HCT116 (cell line): ENCODE measurements around the gene CNNM3. TPM values are rescaled to one million over a fixed set of nuclear protein-coding genes. Genes with fewer than 3 reads are reported as not detected.

Experiments
- ATAC-seq: fragments of 200-7000 bp; cut with Tn5 transposase; 2 replicates; pipeline ENCODE4 v1.9.1; 2020; ENCODE audit warnings: mild to moderate bottlenecking, moderate library complexity
- BruUV-seq: library from RNA; stranded (reverse); fragments of 400-500 nt; replicated peaks from 2 replicates; lab custom pipeline; 2021; lab: Mats Ljungman, UMichigan
- CTCF ChIA-PET: fragments of 300-600 bp; sonication (Branson Sonifier 250); formaldehyde crosslinking; loops from one replicate; lab custom pipeline; 2021; ENCODE audit warnings: antibody characterized with exemption; lab: Charles Lee
- POLR2A ChIA-PET: fragments of 300-600, 350-600 bp; sonication (Branson Sonifier 250); formaldehyde crosslinking; loops from one replicate; lab custom pipeline; 2021; ENCODE audit warnings: antibody characterized with exemption; lab: Charles Lee
- RAD21 ChIA-PET, 2 experiments: fragments of 300-600 bp; sonication (Branson Sonifier 250); formaldehyde crosslinking; loops; one replicate each; lab custom pipeline; 2023; ENCODE audit warnings: low total read pairs in 2 of 2; ENCODE audit not compliant: uncharacterized antibody in 2 of 2, unreplicated experiment in 2 of 2, low non-redundant PET in 1 of 2; lab: Charles Lee
- DNase-seq: peaks from one replicate; pipeline ENCODE4 v3.0.0-alpha.2; 2010; ENCODE audit warnings: low read depth, low spot score
- H2AFZ ChIP-seq: fragments of 200-600 bp; shearing (Covaris generic), sonication (generic); 2 replicates; pipeline ENCODE4 v1.6.1; 2017; ENCODE audit warnings: low read depth, mixed run types, mixed read lengths, antibody characterized with exemption, low read length; ENCODE audit not compliant: poor library complexity, severe bottlenecking
- H3K27ac ChIP-seq: 2 replicates; pipeline ENCODE4 v1.5.1; 2012; ENCODE audit warnings: low read depth, low read length
- H3K27me3 ChIP-seq: fragments of 200-600 bp; sonication (generic); 2 replicates; pipeline ENCODE4 v1.6.1; 2016; ENCODE audit warnings: mixed run types, low read length, mixed read lengths; ENCODE audit not compliant: insufficient read depth
- H3K36me3 ChIP-seq, 2 experiments: fragments of 200-500 bp in 1 of 2; fragments of 200-600 bp in 1 of 2; sonication (Bioruptor generic) in 1 of 2; sonication (generic) in 1 of 2; 2 replicates each; pipeline versions ENCODE4 v1.5.1 to v1.6.1; 2014 to 2016; ENCODE audit warnings: low read length in 2 of 2, inconsistent platforms in 1 of 2, mixed read lengths in 1 of 2, mixed run types in 1 of 2; ENCODE audit not compliant: insufficient read depth in 2 of 2, control insufficient read depth in 1 of 2
- H3K4me1 ChIP-seq, 2 experiments: fragments of 200-600 bp in 1 of 2; sonication (generic) in 1 of 2; 2 replicates each; pipeline versions ENCODE4 v1.5.1 to v1.6.1; 2012 to 2017; ENCODE audit warnings: low read length in 2 of 2, inconsistent platforms in 1 of 2, mild to moderate bottlenecking in 1 of 2, mixed read lengths in 1 of 2, mixed run types in 1 of 2, moderate library complexity in 1 of 2; ENCODE audit not compliant: insufficient read depth in 2 of 2, control insufficient read depth in 1 of 2
- H3K4me2 ChIP-seq: fragments of 200-600 bp; sonication (generic); 2 replicates; pipeline ENCODE4 v1.6.1; 2017; ENCODE audit warnings: mixed run types, low read length, mixed read lengths
- H3K4me3 ChIP-seq, 2 experiments: fragments of 200-600 bp in 1 of 2; sonication (generic) in 1 of 2; replicated peaks in 1 of 2; 2 replicates each; pipeline ENCODE4 v1.5.1; 2011 to 2016; ENCODE audit warnings: low read length in 2 of 2, control low read depth in 1 of 2, low read depth in 1 of 2, mild to moderate bottlenecking in 1 of 2, mixed read lengths in 1 of 2, mixed run types in 1 of 2
- H3K79me2 ChIP-seq: fragments of 200-600 bp; sonication (generic); 2 replicates; pipeline ENCODE4 v1.6.1; 2017; ENCODE audit warnings: mild to moderate bottlenecking, mixed run types, low read length, moderate library complexity, mixed read lengths; ENCODE audit not compliant: insufficient read depth
- H3K9ac ChIP-seq: fragments of 200-600 bp; sonication (generic); 2 replicates; pipeline ENCODE4 v1.6.1; 2016; ENCODE audit warnings: low read length, mixed read lengths
- H3K9me2 ChIP-seq: fragments of 200-600 bp; sonication (generic), shearing (Covaris generic); 2 replicates; pipeline ENCODE4 v1.6.1; 2017; ENCODE audit warnings: mixed run types, mild to moderate bottlenecking, moderate library complexity; ENCODE audit not compliant: insufficient read depth
- H3K9me3 ChIP-seq, 2 experiments: fragments of 200-500 bp in 1 of 2; fragments of 200-600 bp in 1 of 2; sonication (Bioruptor generic) in 1 of 2; sonication (generic) in 1 of 2; 2 replicates each; pipeline ENCODE4 v1.6.1; 2014 to 2017; ENCODE audit warnings: low read length in 2 of 2, mixed read lengths in 2 of 2, inconsistent platforms in 1 of 2, low read depth in 1 of 2, mild to moderate bottlenecking in 1 of 2, mixed run types in 1 of 2, moderate library complexity in 1 of 2; ENCODE audit not compliant: control insufficient read depth in 1 of 2, insufficient read depth in 1 of 2
- H4K20me1 ChIP-seq: fragments of 200-600 bp; sonication (generic), shearing (Covaris generic); 2 replicates; pipeline ENCODE4 v1.6.1; 2017; ENCODE audit warnings: mixed run types, mild to moderate bottlenecking, moderate library complexity; ENCODE audit not compliant: insufficient read depth
- CBX3 ChIP-seq: IDR thresholded peaks from 2 replicates; pipeline ENCODE4 v1.6.1; 2012; ENCODE audit warnings: low read depth
- CTCF ChIP-seq, 3 experiments: fragments of 200-600 bp in 1 of 3; sonication (generic) in 1 of 3; IDR thresholded peaks in 2 of 3; conservative IDR thresholded peaks in 1 of 3; 2 replicates each; pipeline ENCODE4 v1.5.1; 2012 to 2017; ENCODE audit warnings: low read depth in 2 of 3, low read length in 2 of 3, antibody characterized with exemption in 1 of 3, borderline replicate concordance in 1 of 3, control low read depth in 1 of 3, mild to moderate bottlenecking in 1 of 3, mixed read lengths in 1 of 3, mixed run types in 1 of 3, moderate library complexity in 1 of 3; ENCODE audit not compliant: insufficient read depth in 1 of 3
- EGR1 ChIP-seq: IDR thresholded peaks from 2 replicates; pipeline ENCODE4 v1.6.1; 2012; ENCODE audit warnings: low read depth
- ELF1 ChIP-seq: IDR thresholded peaks from 2 replicates; pipeline ENCODE4 v1.6.1; 2012; ENCODE audit warnings: low read depth, borderline replicate concordance
- POLR2A ChIP-seq: IDR thresholded peaks from 2 replicates; pipeline ENCODE4 v1.7.0; 2011; ENCODE audit warnings: borderline replicate concordance; ENCODE audit not compliant: insufficient read depth, insufficient read length; ENCODE audit errors: extremely low read depth
- POLR2AphosphoS5 ChIP-seq: IDR thresholded peaks from 2 replicates; pipeline ENCODE4 v1.6.1; 2011; ENCODE audit warnings: mild to moderate bottlenecking, low read depth, low read length, moderate library complexity
- RAD21 ChIP-seq: IDR thresholded peaks from 2 replicates; pipeline ENCODE4 v1.6.1; 2012; ENCODE audit warnings: low read depth, mild to moderate bottlenecking
- SP1 ChIP-seq: IDR thresholded peaks from 2 replicates; pipeline ENCODE4 v1.6.1; 2012; ENCODE audit warnings: low read depth
- SRF ChIP-seq: IDR thresholded peaks from 2 replicates; pipeline ENCODE4 v1.6.1; 2012; ENCODE audit warnings: low read depth
- TCF7L2 ChIP-seq: IDR thresholded peaks from 2 replicates; pipeline ENCODE4 v1.7.0; 2011; ENCODE audit warnings: borderline replicate concordance, inconsistent platforms; ENCODE audit not compliant: insufficient read depth, insufficient read length; ENCODE audit errors: extremely low read depth
- ZFX ChIP-seq: fragments of 450-650 bp; IDR thresholded peaks from 2 replicates; pipeline ENCODE4 v1.6.1; 2017
- ZNF274 ChIP-seq: fragments of 200-500 bp; sonication (Bioruptor generic); IDR thresholded peaks from 2 replicates; pipeline ENCODE4 v1.6.1; 2014; ENCODE audit warnings: mild to moderate bottlenecking, low read depth, low read length, inconsistent platforms
- intact Hi-C: fragments of 100-400 bp; cut with micrococcal nuclease; formaldehyde crosslinking; loops from 2 replicates; pipeline ENCODE4 v1.10.0; 2022
- total RNA-seq: library from RNA; stranded (reverse); gene quantifications from one replicate; pipeline ENCODE4 v1.2.1, GENCODE V29; 2021; ENCODE audit not compliant: unreplicated experiment

Gene CNNM3
- total RNA-seq, 1 experiment from 2014 or later, result 31.1 TPM

- TF ChIP-seq CTCF (IDR thresholded peaks at IDR 0.05 in 2 of 3, conservative IDR thresholded peaks at IDR 0.05 in 1 of 3; ENCODE audit: borderline replicate concordance in 1 of 3, insufficient read depth in 1 of 3, low read depth in 2 of 3, low read length in 2 of 3), result no peak
- no peak for TF ChIP-seq SRF
- TF ChIP-seq ELF1, result no peak
- no peak for TF ChIP-seq RAD21
Measured at GRCh38 chr2:96824079-96824870, 8.2 kb downstream of the CNNM3 start (continued).

GRCh38 chr2:96825057-96825456 lies 9.0 kb downstream of the CNNM3 start:
- no peak for DNase-seq
- Histone ChIP-seq H2AFZ (no peak overlapping the region), H3K9me2 (no peaks in the 10 kb centered on the region), H3K4me2 (no peak overlapping the region), H3K9me3 (no peaks in the 10 kb centered on the region), H3K9ac (no peak overlapping the region), H3K27ac (no peak overlapping the region), H3K27me3 (no peaks in the 10 kb centered on the region), H3K4me3 (no peak overlapping the region), H3K4me1 (no peaks in the 10 kb centered on the region), H3K36me3 (peaks cover 18 to 19% of the 10 kb centered on the region in 2 experiments; a peak in 3 of 4 replicates), H4K20me1 (no peaks in the 10 kb centered on the region), H3K79me2 (peaks cover 39% of the 10 kb centered on the region)
- ChIA-PET POLR2A (no interaction called here), CTCF (no interaction called here), RAD21 (no interaction called here)
- TF ChIP-seq TCF7L2 (no peak), ZNF274 (no peak), POLR2AphosphoS5 (no peak), ELF1 (no peak), POLR2A (no peak), SP1 (no peak), CBX3 (no peak), EGR1 (no peak), ZFX (no peak)
- intact Hi-C loops, result no loop called here
- no peak for ATAC-seq
- no TSS peak for BruUV-seq
